NCI-H1417 treated with DMSO at 0.1 percent for 48 hours (cell line): ENCODE data around the gene NEMP1.

Experiments
- DNase-seq: peaks from one replicate; lab custom pipeline; 2025; lab: John Stamatoyannopoulos, UW

The NEMP1 gene

GRCh38 chr12:57106021-57106708 is 27.6 kb upstream of the NEMP1 start:
- DNase-seq, result no peak

GRCh38 chr12:57105011-57105753 is 26.6 kb upstream of the NEMP1 start:
- no peak for DNase-seq

GRCh38 chr12:57104292-57104910 is 25.8 kb upstream of the NEMP1 start:
- DNase-seq, result no peak

- DNase-seq, result no peak
These were observed 25.3 kb upstream of the NEMP1 start for GRCh38 chr12:57103856-57104255.

- no peak for DNase-seq
These were observed 23.5 kb upstream of the NEMP1 start for GRCh38 chr12:57101892-57102695.

- DNase-seq, result no peak
These were observed 21.2 kb upstream of the NEMP1 start for GRCh38 chr12:57099766-57100165.

GRCh38 chr12:57099047-57099714 is 20.6 kb upstream of the NEMP1 start:
- no peak for DNase-seq

- DNase-seq, result no peak
These were observed 20.0 kb upstream of the NEMP1 start for GRCh38 chr12:57098546-57098945.

GRCh38 chr12:57097554-57097835 is 18.9 kb upstream of the NEMP1 start:
- no peak for DNase-seq

GRCh38 chr12:57096748-57097553 is 18.4 kb upstream of the NEMP1 start:
- DNase-seq, result no peak

- DNase-seq, result no peak
These were observed 17.5 kb upstream of the NEMP1 start for GRCh38 chr12:57096099-57096572.

- no peak for DNase-seq
These were observed 16.8 kb upstream of the NEMP1 start for GRCh38 chr12:57095440-57095839.

GRCh38 chr12:57094208-57095160 is 15.9 kb upstream of the NEMP1 start:
- DNase-seq, result no peak

GRCh38 chr12:57093415-57094207 is 15.0 kb upstream of the NEMP1 start:
- DNase-seq, result no peak

GRCh38 chr12:57092876-57093414 is 14.4 kb upstream of the NEMP1 start:
- no peak for DNase-seq

GRCh38 chr12:57092529-57092862 is 13.9 kb upstream of the NEMP1 start:
- DNase-seq, result no peak

- no peak for DNase-seq
These were observed 13.3 kb upstream of the NEMP1 start for GRCh38 chr12:57091638-57092528.
